Measurements from ENCODE around the gene PGAM4. TPM values are rescaled to one million over a fixed set of nuclear protein-coding genes. Genes with fewer than 3 reads are reported as not detected.

Gene PGAM4
- polyA plus RNA-seq, 1 experiment: 0.40 TPM

DNA sequence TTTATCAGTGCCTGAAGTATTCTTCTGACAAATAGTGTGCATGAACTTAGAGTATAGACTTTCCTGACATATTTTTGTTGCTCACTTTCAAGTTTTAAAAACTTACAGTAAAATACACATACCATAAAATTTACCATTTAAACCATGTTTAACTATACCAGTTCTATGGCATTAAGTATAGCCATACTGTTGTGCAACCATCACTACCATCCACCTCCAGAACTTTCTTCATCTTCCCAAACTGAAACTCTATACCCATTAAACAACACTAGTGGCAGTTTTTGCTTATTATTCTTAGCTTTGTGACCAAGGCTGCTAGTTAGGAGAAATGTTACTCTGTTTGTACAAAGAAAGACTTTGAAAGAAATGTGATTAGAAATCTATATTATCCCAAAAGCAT, 33.1 kb downstream of the PGAM4 start:
- ChIA-PET CTCF (no interaction called here), POLR2A (no interaction called here)
- TF ChIP-seq, protein P1, sequence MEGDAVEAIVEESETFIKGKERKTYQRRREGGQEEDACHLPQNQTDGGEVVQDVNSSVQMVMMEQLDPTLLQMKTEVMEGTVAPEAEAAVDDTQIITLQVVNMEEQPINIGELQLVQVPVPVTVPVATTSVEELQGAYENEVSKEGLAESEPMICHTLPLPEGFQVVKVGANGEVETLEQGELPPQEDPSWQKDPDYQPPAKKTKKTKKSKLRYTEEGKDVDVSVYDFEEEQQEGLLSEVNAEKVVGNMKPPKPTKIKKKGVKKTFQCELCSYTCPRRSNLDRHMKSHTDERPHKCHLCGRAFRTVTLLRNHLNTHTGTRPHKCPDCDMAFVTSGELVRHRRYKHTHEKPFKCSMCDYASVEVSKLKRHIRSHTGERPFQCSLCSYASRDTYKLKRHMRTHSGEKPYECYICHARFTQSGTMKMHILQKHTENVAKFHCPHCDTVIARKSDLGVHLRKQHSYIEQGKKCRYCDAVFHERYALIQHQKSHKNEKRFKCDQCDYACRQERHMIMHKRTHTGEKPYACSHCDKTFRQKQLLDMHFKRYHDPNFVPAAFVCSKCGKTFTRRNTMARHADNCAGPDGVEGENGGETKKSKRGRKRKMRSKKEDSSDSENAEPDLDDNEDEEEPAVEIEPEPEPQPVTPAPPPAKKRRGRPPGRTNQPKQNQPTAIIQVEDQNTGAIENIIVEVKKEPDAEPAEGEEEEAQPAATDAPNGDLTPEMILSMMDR (IDR thresholded peaks at IDR 0.05; ENCODE audit: low read depth, low read length): no peak
- H3K9me3 ChIP-seq (ENCODE audit: control insufficient read depth, insufficient read depth, low read length): no peaks in the 10 kb centered on the region
- H3K27me3 ChIP-seq (ENCODE audit: control insufficient read depth, insufficient read depth, low read length): no peaks in the 10 kb centered on the region
- no peak overlapping the region for H3K27ac ChIP-seq (ENCODE audit: low read depth, low read length)
- DNase-seq (ENCODE audit: low read depth, low spot score): no peak
- H3K4me3 ChIP-seq (ENCODE audit: low read depth, low read length): no peak overlapping the region

DNA sequence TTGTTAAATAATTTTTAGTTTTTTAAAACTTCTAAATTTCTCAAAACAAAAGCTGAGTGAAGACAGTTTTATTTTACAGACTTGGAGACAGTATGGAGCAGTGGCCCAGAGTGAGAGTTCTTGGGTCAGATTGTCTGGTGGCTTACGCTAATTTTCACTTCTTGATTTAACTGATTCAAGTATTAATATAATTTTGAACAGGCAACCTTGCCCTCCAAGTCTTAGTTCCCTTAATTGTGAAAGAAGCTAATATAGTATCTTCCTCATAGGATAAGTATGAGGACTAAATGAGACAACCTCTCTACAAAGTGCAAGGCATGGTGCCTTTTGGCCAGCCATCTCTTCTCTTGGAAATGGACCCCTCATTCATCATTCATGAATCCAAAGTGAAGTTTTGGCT, 33.6 kb downstream of the PGAM4 start:
- POLR2A ChIA-PET: no interaction called here
- DNase-seq (ENCODE audit: low read depth, low spot score): no peak
- Histone ChIP-seq H3K27ac (ENCODE audit: low read depth, low read length) (no peak overlapping the region), H3K4me3 (ENCODE audit: low read depth, low read length) (no peak overlapping the region), H3K27me3 (ENCODE audit: control insufficient read depth, insufficient read depth, low read length) (no peaks in the 10 kb centered on the region), H3K9me3 (ENCODE audit: control insufficient read depth, insufficient read depth, low read length) (no peaks in the 10 kb centered on the region)
- CTCF ChIA-PET: no interaction called here
- TF ChIP-seq, protein P1 (IDR thresholded peaks at IDR 0.05; ENCODE audit: low read depth, low read length): no peak

DNA sequence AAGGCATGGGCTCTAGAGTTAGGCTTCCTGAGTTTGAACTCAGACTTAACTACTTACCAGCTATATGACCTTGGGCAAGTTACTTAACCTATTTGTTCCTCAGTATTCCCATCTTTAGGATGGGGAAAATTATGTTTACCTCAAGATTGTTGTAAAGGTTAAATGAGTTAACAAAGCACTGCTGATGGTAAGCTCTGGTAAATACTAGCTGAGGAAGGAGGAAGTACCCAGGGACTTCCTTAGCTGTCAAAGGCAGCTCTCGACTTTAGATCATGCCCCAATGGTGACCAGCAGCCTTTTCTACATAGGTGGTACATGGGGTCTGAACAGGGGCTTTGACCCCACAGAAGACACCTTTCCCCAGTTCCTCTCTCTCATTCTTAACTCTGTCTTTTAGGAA, 38.9 kb downstream of the PGAM4 start:
- ChIA-PET POLR2A (no interaction called here), CTCF (interaction anchor here (1.4 kb wide), 1 partner anchor 95 kb away, joined by 4 read pairs; no protein-coding TSS in a partner anchor)
- no peak overlapping the region for H3K4me3 ChIP-seq (ENCODE audit: low read depth, low read length)
- H3K27me3 ChIP-seq (ENCODE audit: control insufficient read depth, insufficient read depth, low read length): no peaks in the 10 kb centered on the region
- H3K27ac ChIP-seq (ENCODE audit: low read depth, low read length): no peak overlapping the region
- TF ChIP-seq, protein P1 (IDR thresholded peaks at IDR 0.05; ENCODE audit: low read depth, low read length): no peak
- no peaks in the 10 kb centered on the region for H3K9me3 ChIP-seq (ENCODE audit: control insufficient read depth, insufficient read depth, low read length)
- no peak for DNase-seq (ENCODE audit: low read depth, low spot score)

DNA sequence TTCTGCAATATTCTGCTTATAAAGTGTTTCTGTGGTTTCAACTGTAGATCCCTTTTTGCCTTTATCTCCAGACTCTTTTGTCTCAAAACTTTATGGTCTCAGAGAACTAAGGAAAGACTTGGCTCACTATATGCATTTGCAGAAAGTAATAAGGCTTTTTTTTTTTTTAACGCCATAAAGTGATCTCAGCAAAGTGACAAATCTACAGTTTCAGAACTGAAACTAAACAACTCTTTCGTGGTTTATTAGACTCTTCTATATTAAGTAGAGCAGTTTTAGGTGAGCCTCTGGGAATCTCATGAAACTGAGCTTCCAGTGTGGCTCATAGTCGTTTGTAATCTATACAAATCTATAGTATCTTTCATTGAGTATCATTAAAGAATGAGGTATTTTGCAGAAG, 43.7 kb downstream of the PGAM4 start:
- TF ChIP-seq, protein P1 (IDR thresholded peaks at IDR 0.05; ENCODE audit: low read depth, low read length): no peak

DNA sequence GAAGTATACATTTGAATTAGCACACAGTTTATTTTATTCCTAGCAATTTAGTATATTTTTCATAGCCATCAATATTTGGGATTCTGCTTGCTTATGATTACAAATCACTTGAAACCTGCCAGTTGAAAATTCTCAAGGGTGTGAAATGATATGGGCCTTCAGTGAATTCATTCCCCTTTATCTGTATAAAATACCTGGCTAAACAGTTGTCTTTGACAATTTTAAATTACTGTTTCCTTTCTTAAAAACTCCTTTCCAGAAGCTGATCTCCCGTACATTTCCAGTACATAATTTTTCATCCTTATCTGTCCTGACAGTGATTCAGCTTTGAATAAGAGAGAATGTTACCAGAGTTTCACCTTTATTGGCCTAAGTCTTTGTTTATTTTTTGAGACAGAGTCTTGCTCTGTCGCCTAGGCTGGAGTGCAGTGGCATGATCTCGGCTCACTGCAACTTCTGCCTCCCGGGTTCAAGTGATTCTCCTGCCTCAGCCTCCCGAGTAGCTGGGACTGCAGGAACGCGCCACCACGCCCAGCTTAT, 45.0 kb downstream of the PGAM4 start:
- POLR2A ChIA-PET: no interaction called here

More for the DNA sequence above, 43.7 kb downstream of the PGAM4 start:
- CTCF ChIA-PET: no interaction called here
- H3K27me3 ChIP-seq (ENCODE audit: control insufficient read depth, insufficient read depth, low read length): no peaks in the 10 kb centered on the region
- DNase-seq (ENCODE audit: low read depth, low spot score): no peak
- POLR2A ChIA-PET: no interaction called here
- H3K4me3 ChIP-seq (ENCODE audit: low read depth, low read length): no peak overlapping the region
- H3K9me3 ChIP-seq (ENCODE audit: control insufficient read depth, insufficient read depth, low read length): no peaks in the 10 kb centered on the region
- H3K27ac ChIP-seq (ENCODE audit: low read depth, low read length): no peak overlapping the region

More for the DNA sequence above, 45.0 kb downstream of the PGAM4 start:
- no peaks in the 10 kb centered on the region for H3K27me3 ChIP-seq (ENCODE audit: control insufficient read depth, insufficient read depth, low read length)
- CTCF ChIA-PET: no interaction called here
- TF ChIP-seq, protein P1 (IDR thresholded peaks at IDR 0.05; ENCODE audit: low read depth, low read length): no peak
- DNase-seq (ENCODE audit: low read depth, low spot score): no peak
- H3K27ac ChIP-seq (ENCODE audit: low read depth, low read length): no peak overlapping the region
- no peak overlapping the region for H3K4me3 ChIP-seq (ENCODE audit: low read depth, low read length)
- H3K9me3 ChIP-seq (ENCODE audit: control insufficient read depth, insufficient read depth, low read length): no peaks in the 10 kb centered on the region
